Breast epithelium (tissue), 3 donors: ENCODE measurements around the gene MRPL33.

Source experiments
- CTCF ChIP-seq, 3 donors: fragments of 450-650 bp; IDR thresholded peaks; one replicate each; pipeline ENCODE4 v1.5.1; 2016 to 2017; ENCODE audit warnings: antibody characterized with exemption in 3 of 3, mild to moderate bottlenecking in 3 of 3, moderate library complexity in 3 of 3
- POLR2AphosphoS5 ChIP-seq, 3 donors: sonication (generic); formaldehyde crosslinking; IDR thresholded peaks; one replicate each; pipeline ENCODE4 v1.6.1; 2017; ENCODE audit warnings: antibody characterized with exemption in 3 of 3

GRCh38 chr2:27811768-27812167, 40.2 kb downstream of the MRPL33 start:
- no peak for TF ChIP-seq CTCF (IDR thresholded peaks at IDR 0.05)
- TF ChIP-seq POLR2AphosphoS5 (IDR thresholded peaks at IDR 0.05), result no peak
